GM18520 (cell line): ENCODE results near the gene CAMTA1.

Source experiments
- ATAC-seq: cut with Tn5 transposase; IDR thresholded peaks from one replicate; pipeline ENCODE4 v1.9.1; 2021; ENCODE audit not compliant: unreplicated experiment

Gene CAMTA1

DNA sequence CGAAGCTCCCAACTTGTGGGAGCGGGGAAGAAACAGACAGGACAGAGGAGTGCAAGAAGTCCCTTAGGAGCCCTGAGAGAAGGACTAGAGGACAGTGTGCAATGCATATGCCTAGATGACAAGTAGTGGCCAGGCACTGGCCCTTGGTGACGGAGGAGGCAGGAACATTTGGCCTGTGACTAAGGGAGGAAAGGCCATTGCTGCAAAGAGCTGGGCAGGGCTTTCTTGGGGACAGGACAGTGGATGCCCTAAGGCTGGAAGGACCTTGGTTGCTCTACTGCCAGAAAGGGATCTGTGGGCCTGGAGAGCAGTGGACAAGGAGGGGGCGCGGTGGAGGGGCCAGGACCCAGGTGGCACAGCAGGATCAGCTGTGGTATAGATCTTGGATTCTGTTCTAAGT is 481.3 kb downstream of the CAMTA1 start:
- ATAC-seq: no peak

DNA sequence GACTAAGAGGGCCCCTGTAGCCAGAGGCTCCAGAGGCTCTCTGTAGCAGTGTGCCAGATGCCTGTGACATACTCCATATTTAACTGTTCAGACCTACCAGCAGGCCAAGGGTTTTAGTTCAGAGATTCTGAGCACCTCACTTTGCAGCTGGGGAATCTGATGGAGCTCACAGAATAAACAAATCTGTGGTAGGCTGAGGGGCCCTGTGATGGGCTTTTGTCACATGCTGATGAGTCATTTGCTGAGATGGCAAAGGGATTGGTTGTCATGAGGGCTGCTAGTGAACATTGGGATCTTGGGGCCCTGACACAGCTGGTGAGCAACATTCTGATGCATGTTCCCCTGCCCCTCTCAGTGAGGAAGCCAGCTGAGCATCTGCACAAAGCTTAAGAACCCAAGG is 482.2 kb downstream of the CAMTA1 start:
- ATAC-seq: no peak

DNA sequence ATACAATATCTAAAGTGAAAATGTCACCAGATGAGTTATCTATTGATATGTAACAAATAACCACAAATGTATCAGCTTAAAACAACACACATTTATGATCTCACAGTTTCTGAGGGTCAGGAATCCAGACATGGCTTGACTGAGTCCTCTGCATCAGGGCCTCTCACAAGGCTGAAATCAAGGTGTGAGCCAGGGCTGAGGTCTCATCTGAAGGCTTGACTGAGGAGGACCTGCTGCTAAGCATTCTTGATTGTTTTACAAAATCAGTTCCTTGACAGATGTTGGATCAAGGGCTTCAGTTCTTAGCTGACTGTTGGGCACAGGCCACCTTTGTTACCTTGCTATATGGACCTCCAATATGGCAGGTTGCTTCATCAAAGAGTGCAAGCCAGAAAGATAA is 483.7 kb downstream of the CAMTA1 start:
- ATAC-seq: no peak

DNA sequence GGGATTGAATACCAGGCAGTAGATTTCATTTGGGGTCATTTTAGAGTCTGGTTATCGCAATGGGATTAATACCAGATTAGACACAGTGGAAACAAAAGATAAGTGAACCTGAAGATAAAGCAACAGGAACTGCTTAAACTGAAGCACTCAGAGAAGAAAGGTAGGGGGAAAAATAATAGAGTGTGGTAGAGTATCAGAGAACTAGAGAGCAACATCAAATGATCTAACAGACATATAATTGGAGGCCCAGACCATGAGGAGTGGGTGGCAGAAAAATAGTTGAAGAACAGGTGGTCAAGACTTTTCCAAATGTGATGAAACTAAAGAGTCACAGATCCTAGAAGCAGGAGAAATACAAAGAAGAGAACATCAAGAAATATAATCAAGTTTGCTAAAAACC is 484.3 kb downstream of the CAMTA1 start:
- no peak for ATAC-seq

DNA sequence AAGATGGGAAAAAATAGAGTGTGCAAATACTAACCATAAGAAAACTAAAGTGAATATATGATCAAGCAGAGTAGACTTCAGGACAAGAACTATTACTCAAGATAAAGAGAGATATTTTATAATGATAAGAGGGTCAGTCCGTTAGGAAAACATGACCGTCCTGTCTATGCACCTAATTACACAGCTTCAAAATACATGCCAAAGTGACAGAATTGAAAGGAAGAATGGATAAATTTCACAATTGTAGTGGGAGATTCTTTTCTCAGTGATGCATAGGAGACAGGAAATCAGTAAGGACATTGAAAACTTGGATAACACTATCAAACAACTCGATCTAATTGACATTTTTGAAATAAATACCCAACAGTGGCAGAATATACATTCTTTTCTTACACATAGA is 489.0 kb downstream of the CAMTA1 start:
- no peak for ATAC-seq

DNA sequence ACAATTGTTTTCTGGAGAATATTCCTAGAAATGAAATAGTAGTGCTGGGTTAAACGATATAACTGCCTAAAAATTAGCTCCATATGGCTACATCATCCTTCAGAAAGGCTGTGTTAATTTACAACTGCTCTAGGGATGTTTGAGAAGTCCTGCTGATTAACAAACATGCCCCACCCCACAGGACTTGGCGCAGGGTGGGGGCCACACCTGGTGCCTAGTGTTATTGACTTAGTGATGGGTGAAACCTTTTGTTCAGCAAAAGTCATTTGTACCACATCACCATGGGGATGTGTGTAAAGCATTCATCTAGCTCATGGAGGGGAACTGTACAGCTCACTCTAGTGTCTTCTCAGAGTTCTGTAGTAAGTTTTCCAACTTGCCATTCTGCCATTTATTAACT is 492.8 kb downstream of the CAMTA1 start:
- no peak for ATAC-seq

DNA sequence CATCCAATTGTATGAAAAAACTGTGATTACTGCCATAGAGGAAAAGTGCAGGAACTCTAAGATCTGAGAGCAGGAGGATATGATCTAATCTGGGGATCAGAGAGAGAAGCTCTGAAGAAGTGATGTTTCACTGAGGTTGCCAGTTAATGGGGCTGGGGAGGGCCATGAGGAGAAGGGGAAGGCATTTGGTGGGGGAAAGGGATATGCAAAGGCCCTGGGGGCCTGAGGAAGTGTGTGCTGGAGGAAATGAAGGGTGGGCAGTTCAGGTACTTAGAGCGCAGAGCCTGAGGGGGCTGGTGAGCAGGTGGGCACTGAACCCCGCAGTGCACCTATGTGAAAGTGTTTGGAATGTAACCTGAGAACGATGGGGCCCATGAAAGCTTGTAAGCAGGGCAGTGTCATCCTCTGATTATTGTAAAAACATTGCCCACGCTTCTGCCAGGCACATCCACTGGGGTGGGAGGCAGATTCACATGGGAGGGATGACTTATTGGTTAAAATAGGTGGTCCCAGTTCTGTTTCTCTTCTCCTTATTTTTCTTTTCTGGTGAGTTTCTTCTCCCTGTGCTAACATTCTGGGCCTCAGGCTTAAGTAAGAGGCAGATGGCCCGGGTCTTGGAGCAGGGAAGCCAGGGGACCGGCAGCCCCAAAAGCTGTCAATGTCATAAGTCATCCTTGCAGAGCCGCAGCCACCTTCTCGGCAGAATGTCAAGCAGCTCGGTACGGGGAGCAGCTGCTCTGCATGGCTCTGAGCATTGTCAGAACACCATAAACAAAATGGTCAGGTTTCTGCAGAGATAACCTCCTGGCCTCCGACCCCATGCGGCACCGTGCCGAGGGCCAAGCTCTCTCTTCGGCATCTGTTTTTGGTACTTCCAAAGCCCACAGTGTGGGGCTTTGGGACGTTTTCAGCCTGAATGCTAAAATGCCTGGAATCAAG is 493.8 kb downstream of the CAMTA1 start:
- ATAC-seq: no peak

DNA sequence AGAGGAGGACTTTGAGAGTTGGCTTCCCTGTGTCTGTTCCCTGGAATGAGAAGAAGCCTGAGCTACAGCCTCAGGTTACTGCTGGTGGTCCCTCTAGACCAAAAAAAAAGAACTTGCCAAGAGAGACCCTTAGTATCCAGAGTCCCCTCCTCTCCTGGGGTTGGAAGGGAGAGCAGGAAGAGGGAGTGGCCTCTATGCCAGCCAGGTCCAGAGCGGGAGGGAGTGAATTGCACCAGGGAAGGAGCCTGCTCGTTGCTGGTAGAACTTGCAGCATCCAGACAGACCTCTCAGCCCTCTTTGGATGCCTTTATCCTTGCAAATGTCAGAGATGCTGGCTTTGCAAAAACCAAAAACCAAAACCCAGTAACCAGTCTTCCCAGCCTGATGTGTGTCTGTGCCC is 494.5 kb downstream of the CAMTA1 start:
- no peak for ATAC-seq

DNA sequence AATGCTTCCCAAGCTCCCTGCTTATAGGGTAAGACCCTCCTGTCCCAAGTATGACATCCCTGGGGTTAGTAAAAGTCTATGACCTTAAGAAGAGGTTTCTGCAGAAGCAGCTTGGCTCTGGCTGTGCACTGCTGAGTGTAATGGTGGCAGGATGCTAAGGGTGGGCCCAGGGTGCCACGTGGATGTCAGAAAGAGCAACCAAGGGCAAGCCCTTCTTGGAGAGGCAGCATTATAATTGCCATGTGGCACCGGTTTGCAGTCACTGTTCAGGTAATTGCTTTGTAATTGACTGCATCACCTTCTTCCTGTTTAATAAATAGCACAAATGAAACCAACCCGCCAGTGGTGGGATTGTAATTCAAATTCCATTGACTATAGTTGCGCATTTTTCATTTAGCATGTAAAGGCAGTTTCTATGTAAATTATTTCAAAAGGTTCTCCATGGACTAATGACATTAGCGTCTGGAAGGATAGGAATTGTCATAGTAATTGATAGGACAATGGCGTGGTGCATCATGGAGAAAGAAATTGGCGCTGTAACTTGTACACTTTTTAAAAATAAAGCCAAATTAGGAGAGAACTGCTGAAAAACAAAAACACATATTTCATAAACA is 495.2 kb downstream of the CAMTA1 start:
- ATAC-seq: no peak

DNA sequence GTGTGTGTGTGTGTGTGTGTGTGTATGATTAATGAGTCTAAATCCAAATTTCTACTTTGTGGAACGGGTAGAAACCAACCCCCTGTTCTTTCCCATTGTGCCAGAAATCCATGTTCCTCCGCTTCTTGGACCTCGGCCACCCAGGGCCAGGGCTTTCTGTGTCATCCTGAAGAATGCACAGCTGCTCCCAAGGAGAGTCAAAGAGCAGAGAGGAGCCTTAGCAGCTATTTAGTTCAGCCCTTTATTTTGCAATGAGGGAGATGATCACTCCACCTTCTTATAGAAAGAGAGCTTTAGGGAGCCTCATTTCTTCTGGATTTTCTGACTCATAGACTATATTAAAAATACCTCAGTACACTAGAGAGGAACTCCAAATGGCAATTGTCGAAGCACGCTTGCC is 496.6 kb downstream of the CAMTA1 start:
- ATAC-seq: no peak

DNA sequence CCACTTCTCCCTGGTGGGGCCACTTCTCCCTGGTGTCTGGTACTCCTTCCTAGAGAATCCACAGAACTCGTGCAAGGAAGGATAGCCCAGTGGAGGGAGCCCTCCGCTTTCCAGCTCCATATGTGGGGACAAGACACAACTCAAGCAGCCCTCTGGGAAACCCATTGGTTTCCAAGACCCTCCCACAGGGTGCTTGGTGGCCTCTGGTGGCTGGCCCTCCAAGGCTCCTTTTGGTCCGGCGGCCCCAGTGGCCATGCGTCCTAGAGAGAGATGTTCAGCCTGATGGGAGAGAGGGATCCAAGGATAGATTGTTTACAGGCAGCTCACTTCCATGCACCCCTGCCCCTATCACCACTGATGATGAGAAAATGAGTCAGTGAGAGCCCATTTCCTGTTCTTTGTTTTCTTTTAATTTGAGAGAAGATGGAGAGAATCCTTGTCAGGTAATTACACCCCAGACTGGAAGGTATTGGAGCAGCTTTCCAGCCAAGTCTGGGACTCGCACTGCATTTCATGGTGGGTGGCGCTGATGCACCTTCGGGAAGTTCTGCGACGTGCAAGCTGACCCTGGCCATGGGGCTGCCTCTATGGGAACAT is 499.7 kb downstream of the CAMTA1 start:
- no peak for ATAC-seq

DNA sequence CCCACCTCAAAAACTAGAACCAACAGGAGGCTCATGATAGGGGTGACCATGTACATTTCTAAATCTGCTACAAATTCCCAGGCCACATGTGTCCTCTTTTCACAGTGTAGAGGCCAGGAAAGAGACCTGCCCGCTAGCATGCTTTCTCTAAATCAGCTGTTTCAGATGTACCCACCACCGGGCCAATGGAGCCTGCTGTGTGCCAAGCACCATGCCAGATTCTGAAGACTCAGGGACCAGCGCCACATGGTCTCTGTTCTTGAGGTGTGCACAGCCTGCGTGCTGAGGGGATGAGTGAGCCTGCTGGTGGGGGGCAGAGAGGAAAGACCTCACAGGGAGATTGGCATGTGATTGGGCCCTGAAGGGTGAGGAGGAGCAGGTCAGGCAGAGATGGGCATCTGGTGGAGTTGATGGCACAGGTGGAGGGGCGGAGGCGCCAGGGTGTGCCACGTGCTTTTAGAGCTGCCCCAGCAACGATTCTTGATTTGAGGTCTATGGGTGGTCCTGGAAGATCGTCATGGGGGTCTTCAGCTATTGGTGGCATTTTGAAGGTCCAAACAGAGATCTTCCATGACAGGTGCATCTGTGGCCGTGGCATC is 500.7 kb downstream of the CAMTA1 start:
- ATAC-seq: no peak

DNA sequence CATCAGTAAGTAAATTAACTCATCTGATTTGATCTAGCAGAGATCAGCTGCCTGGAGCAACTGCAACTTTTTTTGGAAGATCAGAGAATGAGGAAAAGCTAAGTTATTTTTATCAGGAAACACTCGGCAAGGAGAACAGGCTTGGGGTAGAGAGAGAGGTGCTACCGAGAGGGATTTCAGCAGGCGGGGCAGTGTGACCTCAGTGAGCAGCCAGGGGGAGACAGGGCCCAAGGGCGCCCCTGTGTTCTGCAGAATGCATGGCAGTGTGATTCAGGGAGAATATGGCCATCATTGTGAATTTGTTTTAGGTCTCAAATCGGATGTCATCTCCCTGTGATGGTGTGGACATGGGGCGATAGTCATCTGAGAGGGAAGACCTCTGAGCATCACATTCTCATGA is 501.8 kb downstream of the CAMTA1 start:
- no peak for ATAC-seq

DNA sequence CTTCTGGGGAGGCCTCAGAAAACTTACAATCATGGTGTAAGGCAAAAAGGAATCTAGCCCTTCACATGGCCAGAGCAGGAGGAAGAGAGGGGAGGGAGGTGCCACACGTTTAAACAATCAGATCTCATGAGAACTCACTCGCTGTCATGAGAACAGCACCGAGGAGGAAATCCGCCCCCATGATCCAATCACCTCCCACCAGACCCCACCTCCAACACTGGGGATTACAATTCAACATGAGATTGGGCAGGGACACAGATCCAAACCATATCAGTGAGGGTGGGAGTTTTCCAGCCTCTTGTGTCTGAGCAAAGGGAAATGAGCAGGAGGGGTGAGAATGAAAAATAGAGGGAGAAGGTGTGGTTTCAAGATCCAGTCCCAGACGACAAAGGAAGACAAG is 503.7 kb downstream of the CAMTA1 start:
- ATAC-seq: no peak

DNA sequence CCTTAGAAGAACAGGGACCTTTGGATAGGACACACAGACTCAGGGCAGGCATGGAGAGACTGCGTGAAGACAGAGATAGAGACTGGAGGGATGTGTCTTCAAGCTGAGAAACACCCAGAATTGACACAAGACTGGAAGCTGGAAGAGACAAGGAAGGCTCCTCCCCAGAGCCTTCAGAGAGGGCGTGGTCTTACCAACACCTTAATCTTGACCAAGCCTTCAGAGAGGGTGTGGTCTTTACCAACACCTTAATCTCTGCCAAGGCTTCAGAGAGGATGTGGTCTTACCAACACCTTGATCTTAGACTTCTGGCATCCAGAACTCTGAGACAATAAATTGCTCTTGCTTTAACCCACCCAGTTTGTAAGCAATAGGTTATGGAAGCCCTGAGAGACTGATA is 504.4 kb downstream of the CAMTA1 start:
- no peak for ATAC-seq

DNA sequence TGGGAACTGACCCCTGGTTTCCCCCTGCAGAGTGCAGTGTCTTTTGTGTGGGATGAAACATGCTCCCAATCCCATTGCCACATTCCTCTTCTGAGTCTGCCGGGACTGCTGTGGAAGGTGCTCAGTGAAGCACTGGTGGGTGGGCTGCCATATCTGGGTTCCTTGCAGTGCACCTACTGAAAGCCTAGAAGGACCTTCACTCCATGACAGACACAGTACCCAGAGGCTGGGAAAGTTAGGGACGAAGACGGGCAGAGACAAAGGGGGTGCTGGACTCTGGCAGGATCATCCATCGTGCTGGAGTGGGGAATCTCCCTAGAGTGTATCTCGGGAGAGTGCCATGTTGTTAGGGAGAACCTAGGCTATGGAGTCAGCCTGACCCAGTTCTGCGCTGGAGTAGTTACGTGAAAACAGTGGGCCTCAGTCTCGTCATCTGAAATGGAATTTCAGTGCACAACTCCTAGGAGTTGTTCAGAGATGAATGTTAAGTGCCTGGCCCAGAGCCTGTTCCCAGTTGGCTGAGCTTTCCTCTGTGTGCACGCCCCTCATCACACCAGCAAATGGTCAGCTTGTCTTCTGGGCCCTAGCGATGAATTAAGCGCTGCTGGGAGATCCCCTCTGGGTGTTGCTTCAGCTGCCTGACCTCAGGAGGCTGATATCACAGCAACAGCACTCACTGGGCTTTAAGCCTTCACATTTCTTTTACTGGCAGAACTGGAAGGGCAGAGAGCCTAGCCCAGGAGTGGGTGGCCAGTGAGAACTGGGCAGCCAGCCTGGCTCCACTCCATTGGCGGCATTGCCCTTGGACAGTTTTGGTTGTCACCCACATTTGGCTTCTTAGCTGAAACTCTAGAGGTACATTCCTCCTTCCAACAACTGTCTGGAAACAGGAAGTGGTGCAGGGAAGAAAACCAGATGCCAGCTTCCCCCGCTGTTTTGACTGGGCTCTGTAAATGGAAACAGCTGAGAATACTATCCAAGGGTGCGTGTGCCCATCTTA is 506.0 kb downstream of the CAMTA1 start:
- ATAC-seq: no peak

DNA sequence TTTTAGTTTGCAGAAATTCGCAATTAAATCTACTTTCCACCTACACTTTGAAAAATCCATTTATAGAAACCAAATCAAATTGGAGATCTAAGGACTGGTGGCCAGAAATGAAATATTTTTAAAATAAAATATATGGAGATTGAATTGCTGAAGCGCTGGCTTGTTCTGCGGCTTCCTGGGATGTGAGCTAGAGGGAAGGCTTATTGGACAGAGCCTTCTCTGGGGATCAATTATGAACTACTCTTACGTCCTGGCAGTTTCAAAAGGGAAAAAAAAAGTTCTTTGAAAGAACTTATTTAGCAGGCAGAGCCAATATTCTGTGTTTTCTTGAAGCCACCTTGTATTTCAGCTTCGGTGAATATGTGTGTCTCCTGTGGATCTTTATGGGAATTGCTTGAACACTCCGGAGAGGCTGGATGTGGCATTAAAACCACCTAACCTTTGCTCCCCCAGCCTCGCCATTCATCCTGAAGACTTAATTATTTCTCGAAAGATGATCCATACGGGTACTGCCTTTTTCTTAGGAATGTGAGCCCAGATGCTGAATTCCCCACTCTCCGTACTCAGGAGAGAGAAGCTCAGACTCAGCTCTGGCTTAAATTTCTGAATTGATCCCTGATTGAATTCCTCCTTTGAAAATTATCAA is 506.9 kb downstream of the CAMTA1 start:
- no peak for ATAC-seq

DNA sequence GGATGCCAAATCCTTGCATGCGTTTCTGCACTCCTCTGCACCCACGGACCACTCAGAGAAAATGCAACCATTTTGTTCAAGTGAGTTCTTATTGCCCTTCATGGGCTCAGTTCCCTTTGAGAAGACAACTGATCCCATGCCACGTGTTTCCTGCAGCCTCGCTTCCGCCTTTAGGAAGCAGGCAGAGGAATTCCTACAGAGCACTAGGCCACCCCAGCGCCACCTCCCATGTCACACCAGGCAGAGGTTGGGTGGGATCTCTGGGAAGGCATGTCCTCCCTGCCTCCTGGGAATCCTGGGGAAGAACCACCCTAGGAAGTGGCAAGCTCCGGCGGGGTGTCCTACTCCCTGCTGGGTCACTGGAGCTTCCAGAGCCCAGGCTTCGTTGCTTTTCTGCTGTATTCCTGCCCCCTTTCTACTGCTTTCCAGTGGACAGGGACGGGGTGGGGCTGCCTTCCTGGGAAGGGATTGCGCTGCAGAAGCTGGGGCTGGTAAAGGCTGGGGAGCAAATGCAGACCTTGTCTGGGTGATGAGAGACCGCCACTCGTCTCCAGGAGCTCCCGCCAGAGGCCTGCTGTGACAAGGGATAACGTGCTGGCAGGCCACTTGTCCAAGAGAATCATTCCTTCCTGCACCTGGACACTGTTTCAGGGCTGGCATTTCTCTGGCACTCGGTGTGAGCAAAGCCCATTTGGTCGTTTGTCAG is 507.6 kb downstream of the CAMTA1 start:
- no peak for ATAC-seq
